Measurements from ENCODE around the gene E2F4.
A peak's percentile ranks its signal among the peaks of the same experiment; 100 is the strongest.

E2F4 gene

GRCh38 chr16:67191995-67192681 lies at the start of gene E2F4:
Gene E2F4, plus strand, starts transcription at chr16:67192155. Its CDS starts 73 bp downstream, at chr16:67192228.
- peak; percentile 70 for DNase-seq (ENCODE audit: low read depth, low spot score)

- DNase-seq (ENCODE audit: low read depth, low spot score) = no peak
These were observed 49.6 kb upstream of the E2F4 start for GRCh38 chr16:67142342-67142741.

GRCh38 chr16:67144943-67145342 lies 47.0 kb upstream of the E2F4 start:
- DNase-seq (ENCODE audit: low read depth, low spot score) = no peak

GRCh38 chr16:67145746-67146145 lies 46.2 kb upstream of the E2F4 start:
- DNase-seq (ENCODE audit: low read depth, low spot score) = no peak

GRCh38 chr16:67146523-67147357 lies 45.2 kb upstream of the E2F4 start:
- DNase-seq (ENCODE audit: low read depth, low spot score) = no peak

GRCh38 chr16:67147437-67148140 lies 44.4 kb upstream of the E2F4 start:
- DNase-seq (ENCODE audit: low read depth, low spot score) = no peak

- no peak for DNase-seq (ENCODE audit: low read depth, low spot score)
These were observed 43.7 kb upstream of the E2F4 start for GRCh38 chr16:67148221-67148620.

- no peak for DNase-seq (ENCODE audit: low read depth, low spot score)
These were observed 43.2 kb upstream of the E2F4 start for GRCh38 chr16:67148656-67149275.

- no peak for DNase-seq (ENCODE audit: low read depth, low spot score)
These were observed 42.5 kb upstream of the E2F4 start for GRCh38 chr16:67149276-67150046.

- no peak for DNase-seq (ENCODE audit: low read depth, low spot score)
These were observed 41.7 kb upstream of the E2F4 start for GRCh38 chr16:67150047-67150832.

GRCh38 chr16:67150833-67151396 lies 41.0 kb upstream of the E2F4 start, which contains the start of gene B3GNT9:
Gene B3GNT9, minus strand, starts transcription at chr16:67150998. Its CDS starts 513 bp downstream, at chr16:67150485.
- DNase-seq (ENCODE audit: low read depth, low spot score) = no peak

GRCh38 chr16:67151431-67152097 lies 40.4 kb upstream of the E2F4 start:
- DNase-seq (ENCODE audit: low read depth, low spot score) = no peak

- DNase-seq (ENCODE audit: low read depth, low spot score) = no peak
These were observed 37.2 kb upstream of the E2F4 start for GRCh38 chr16:67154578-67155294.

GRCh38 chr16:67155295-67156142 lies 36.4 kb upstream of the E2F4 start:
- no peak for DNase-seq (ENCODE audit: low read depth, low spot score)

GRCh38 chr16:67156143-67156844 lies 35.7 kb upstream of the E2F4 start:
- no peak for DNase-seq (ENCODE audit: low read depth, low spot score)

GRCh38 chr16:67157106-67157748 lies 34.7 kb upstream of the E2F4 start:
- no peak for DNase-seq (ENCODE audit: low read depth, low spot score)

Measured in brain pericyte (primary cell).